GM21528 (cell line): ENCODE results near the gene ACBD4.

ENCODE experiments used
- ATAC-seq: cut with Tn5 transposase; IDR thresholded peaks from one replicate; pipeline ENCODE4 v1.9.1; 2021; ENCODE audit warnings: mild to moderate bottlenecking, moderate library complexity; ENCODE audit not compliant: unreplicated experiment, low FRiP score

ACBD4 gene

GRCh38 chr17:45135192-45135977 lies at the start of gene ACBD4:
TSS of gene ACBD4 (plus strand) at chr17:45135687. CDS start at chr17:45136145, 458 bp downstream.
- ATAC-seq = peak; percentile 67

GRCh38 chr17:45086391-45086790 lies 49.1 kb upstream of the ACBD4 start:
- no peak for ATAC-seq

- no peak for ATAC-seq
Measured at GRCh38 chr17:45086865-45087503, 48.5 kb upstream of the ACBD4 start.

GRCh38 chr17:45087504-45087975 lies 47.9 kb upstream of the ACBD4 start:
- no peak for ATAC-seq

- ATAC-seq = no peak
Measured at GRCh38 chr17:45087978-45088377, 47.5 kb upstream of the ACBD4 start.

- ATAC-seq = no peak
Measured at GRCh38 chr17:45088741-45089140, 46.7 kb upstream of the ACBD4 start.

- ATAC-seq = no peak
Measured at GRCh38 chr17:45090711-45091110, 44.8 kb upstream of the ACBD4 start.

- no peak for ATAC-seq
Measured at GRCh38 chr17:45091778-45092425, 43.6 kb upstream of the ACBD4 start.

- no peak for ATAC-seq
Measured at GRCh38 chr17:45092911-45093430, 42.5 kb upstream of the ACBD4 start.

GRCh38 chr17:45093444-45094110 lies 41.9 kb upstream of the ACBD4 start:
- ATAC-seq = no peak

GRCh38 chr17:45096141-45096540 lies 39.3 kb upstream of the ACBD4 start:
- no peak for ATAC-seq

- ATAC-seq = no peak
Measured at GRCh38 chr17:45096926-45097325, 38.6 kb upstream of the ACBD4 start.

GRCh38 chr17:45098081-45098868 lies 37.2 kb upstream of the ACBD4 start:
- no peak for ATAC-seq

- ATAC-seq = no peak
Measured at GRCh38 chr17:45098869-45099616, 36.4 kb upstream of the ACBD4 start.

GRCh38 chr17:45101546-45101882 lies 34.0 kb upstream of the ACBD4 start:
- ATAC-seq = no peak

GRCh38 chr17:45101883-45102811 lies 33.3 kb upstream of the ACBD4 start:
- no peak for ATAC-seq

- no peak for ATAC-seq
Measured at GRCh38 chr17:45102856-45103255, 32.6 kb upstream of the ACBD4 start.

- no peak for ATAC-seq
Measured at GRCh38 chr17:45103269-45103795, 32.2 kb upstream of the ACBD4 start.
